Keratinocyte (primary cell): Measurements from ENCODE around the gene EML5. TPM values are rescaled to one million over a fixed set of nuclear protein-coding genes. Genes with fewer than 3 reads are reported as not detected.

Experiments
- DNase-seq: peaks from one replicate; pipeline ENCODE4 v3.0.0-alpha.2; 2011; ENCODE audit warnings: low read depth, missing footprints, low spot score
- FAIRE-seq: peaks from 2 replicates; lab custom pipeline; 2011; peaks lifted over from hg19 to GRCh38; lab: Jason Lieb, UNC
- H2AFZ ChIP-seq: 2 replicates; pipeline ENCODE4 v1.6.0; 2012; ENCODE audit warnings: low read length, control low read depth, inconsistent platforms; ENCODE audit not compliant: control insufficient read depth
- H3K27ac ChIP-seq: 2 replicates; pipeline ENCODE4 v1.5.1; 2011; ENCODE audit warnings: low read length; ENCODE audit not compliant: control insufficient read depth, insufficient read depth
- H3K27me3 ChIP-seq: 3 replicates; pipeline ENCODE4 v1.6.0; 2011; ENCODE audit warnings: low read length; ENCODE audit not compliant: control insufficient read depth, insufficient read depth; ENCODE audit errors: extremely low read depth
- H3K36me3 ChIP-seq, 2 experiments: 2 replicates in 1 of 2; 3 replicates in 1 of 2; pipeline ENCODE4 v1.5.1; 2011; ENCODE audit warnings: low read length in 2 of 2, mild to moderate bottlenecking in 1 of 2; ENCODE audit not compliant: control insufficient read depth in 2 of 2, insufficient read depth in 2 of 2; ENCODE audit errors: extremely low read depth in 1 of 2
- H3K4me1 ChIP-seq: 3 replicates; pipeline ENCODE4 v1.5.1; 2011; ENCODE audit warnings: low read length; ENCODE audit not compliant: control insufficient read depth, insufficient read depth; ENCODE audit errors: extremely low read depth
- H3K4me2 ChIP-seq: 3 replicates; pipeline ENCODE4 v1.6.0; 2011; ENCODE audit warnings: low read depth, low read length; ENCODE audit not compliant: control insufficient read depth, insufficient read depth; ENCODE audit errors: extremely low read depth
- H3K4me3 ChIP-seq, 3 experiments: fragments of 200-600 bp in 1 of 3; sonication (generic) in 1 of 3; 2 replicates in 2 of 3; 3 replicates in 1 of 3; pipeline ENCODE4 v1.5.1; 2011 to 2016; ENCODE audit warnings: low read length in 3 of 3, mild to moderate bottlenecking in 3 of 3, control low read depth in 2 of 3, inconsistent platforms in 1 of 3, low read depth in 1 of 3, mixed read lengths in 1 of 3, mixed run types in 1 of 3, moderate library complexity in 1 of 3; ENCODE audit not compliant: control insufficient read depth in 2 of 3, insufficient read depth in 2 of 3; ENCODE audit errors: extremely low read depth in 1 of 3
- H3K79me2 ChIP-seq: 2 replicates; pipeline ENCODE4 v1.6.0; 2012; ENCODE audit warnings: low read length; ENCODE audit not compliant: control insufficient read depth, insufficient read depth
- H3K9ac ChIP-seq: 3 replicates; pipeline ENCODE4 v1.6.0; 2011; ENCODE audit warnings: low read length; ENCODE audit not compliant: control insufficient read depth, insufficient read depth; ENCODE audit errors: extremely low read depth
- H3K9me1 ChIP-seq: 3 replicates; pipeline ENCODE4 v1.6.0; 2011; ENCODE audit warnings: low read length; ENCODE audit not compliant: control insufficient read depth, insufficient read depth; ENCODE audit errors: extremely low read depth
- H3K9me3 ChIP-seq: 2 replicates; pipeline ENCODE4 v1.5.1; 2012; ENCODE audit warnings: low read depth, low read length; ENCODE audit not compliant: control insufficient read depth
- H4K20me1 ChIP-seq: 3 replicates; pipeline ENCODE4 v1.6.0; 2011; ENCODE audit warnings: low read length; ENCODE audit not compliant: control insufficient read depth, insufficient read depth; ENCODE audit errors: extremely low read depth
- CTCF ChIP-seq, 3 experiments: IDR thresholded peaks in 1 of 3; conservative IDR thresholded peaks in 1 of 3; optimal IDR thresholded peaks in 1 of 3; 2 replicates in 2 of 3; 3 replicates in 1 of 3; pipeline versions ENCODE3 to v1.5.1; 2011; ENCODE audit warnings: low read length in 3 of 3, mild to moderate bottlenecking in 3 of 3, moderate library complexity in 2 of 3, control low read depth in 1 of 3, inconsistent platforms in 1 of 3; ENCODE audit not compliant: insufficient read depth in 2 of 3; ENCODE audit errors: extremely low read depth in 1 of 3
- EZH2 ChIP-seq: IDR thresholded peaks from one replicate; pipeline ENCODE4 v1.6.1; 2012; ENCODE audit warnings: inconsistent platforms, mild to moderate bottlenecking, low read length, moderate library complexity
- dilution Hi-C: fragments of 300-500 bp; cut with MboI; formaldehyde crosslinking; loops from one replicate; pipeline ENCODE4 v1.7.0; 2020; ENCODE audit warnings: low sequenced_read_pairs; ENCODE audit not compliant: extremely low pct_ligation_motif_present
- polyA plus RNA-seq, 5 experiments: library from polyadenylated mRNA; depleted of rRNA in 3 of 5; stranded (reverse) in 3 of 5; stranded (forward) in 1 of 5; unstranded in 1 of 5; fragments of >200 nt; gene quantifications; 1 replicate in 1 of 5; 2 replicates in 3 of 5; 3 replicates in 1 of 5; pipeline versions ENCODE4 v1.2.1 to v1.2.3, GENCODE V29; 2011 to 2012; ENCODE audit warnings: missing spikeins in 2 of 5, low read depth in 1 of 5, low replicate concordance in 1 of 5

Gene EML5
- polyA plus RNA-seq, 1 donor (not counting 4 experiments of a cell fraction or from before 2014, with no cell fraction given): 1.4 TPM

GRCh38 chr14:88804477-88804876 lies 11.7 kb upstream of the EML5 start:
- Histone ChIP-seq H4K20me1 (no peaks in the 10 kb centered on the region), H3K27me3 (no peaks in the 10 kb centered on the region), H3K27ac (no peak overlapping the region), H3K36me3 (no peaks in the 10 kb centered on the region), H3K4me2 (no peak overlapping the region), H3K4me1 (no peaks in the 10 kb centered on the region), H3K9me3 (no peaks in the 10 kb centered on the region), H3K4me3 (no peak overlapping the region), H3K9ac (no peak overlapping the region), H3K9me1 (no peaks in the 10 kb centered on the region), H2AFZ (no peak overlapping the region), H3K79me2 (no peaks in the 10 kb centered on the region)
- FAIRE-seq: no peak
- DNase-seq: no peak
- dilution Hi-C loops: no loop called here
- TF ChIP-seq EZH2 (no peak), CTCF (optimal IDR thresholded peaks at IDR 0.05 in 1 of 3, IDR thresholded peaks at IDR 0.05 in 1 of 3, conservative IDR thresholded peaks at IDR 0.05 in 1 of 3; ENCODE audit: extremely low read depth in 1 of 3, insufficient read depth in 2 of 3, low read length in 3 of 3) (no peak)

GRCh38 chr14:88804035-88804434 lies 11.3 kb upstream of the EML5 start:
- TF ChIP-seq CTCF (optimal IDR thresholded peaks at IDR 0.05 in 1 of 3, IDR thresholded peaks at IDR 0.05 in 1 of 3, conservative IDR thresholded peaks at IDR 0.05 in 1 of 3; ENCODE audit: extremely low read depth in 1 of 3, insufficient read depth in 2 of 3, low read length in 3 of 3) (no peak), EZH2 (no peak)
- Histone ChIP-seq H3K4me3 (no peak overlapping the region), H2AFZ (no peak overlapping the region), H3K27me3 (no peaks in the 10 kb centered on the region), H3K9me1 (no peaks in the 10 kb centered on the region), H3K79me2 (no peaks in the 10 kb centered on the region), H3K4me1 (no peaks in the 10 kb centered on the region), H3K36me3 (no peaks in the 10 kb centered on the region), H3K9ac (no peak overlapping the region), H3K27ac (no peak overlapping the region), H3K9me3 (no peaks in the 10 kb centered on the region), H3K4me2 (no peak overlapping the region), H4K20me1 (no peaks in the 10 kb centered on the region)
- dilution Hi-C loops: no loop called here
- FAIRE-seq (no peak), DNase-seq (no peak)
